WTC11 (cell line): ENCODE results near the gene PRR15L. TPM values are rescaled to one million over a fixed set of nuclear protein-coding genes. Genes with fewer than 3 reads are reported as not detected.

Source experiments
- ATAC-seq: fragments of 200-7000 bp; cut with Tn5 transposase; 2 replicates; pipeline ENCODE4 v1.10.0; 2021; ENCODE audit warnings: mild to moderate bottlenecking, moderate library complexity
- CTCF ChIA-PET: fragments of 300-600 bp; sonication (Branson Sonifier 250); formaldehyde crosslinking; loops from one replicate; lab custom pipeline; 2021; ENCODE audit warnings: antibody characterized with exemption; lab: Charles Lee
- POLR2A ChIA-PET: fragments of 350-600 bp; sonication (Branson Sonifier 250); formaldehyde crosslinking; loops from one replicate; lab custom pipeline; 2021; ENCODE audit warnings: antibody characterized with exemption; lab: Charles Lee
- DNase-seq: peaks from one replicate; pipeline ENCODE4 v3.0.0; 2021; ENCODE audit warnings: low spot score
- H3K27ac Mint-ChIP-seq: 2 replicates; pipeline ENCODE4 v1.8.0; 2021; ENCODE audit warnings: mixed read lengths
- H3K27me3 Mint-ChIP-seq: 2 replicates; pipeline ENCODE4 v1.8.0; 2021; ENCODE audit warnings: low read depth, mild to moderate bottlenecking, moderate library complexity, mixed read lengths
- H3K36me3 Mint-ChIP-seq: 2 replicates; pipeline ENCODE4 v1.8.0; 2021; ENCODE audit warnings: mixed read lengths
- H3K4me1 Mint-ChIP-seq: 2 replicates; pipeline ENCODE4 v1.8.0; 2022; ENCODE audit warnings: mixed read lengths
- H3K4me3 Mint-ChIP-seq: 2 replicates; pipeline ENCODE4 v1.8.0; 2021; ENCODE audit warnings: mild to moderate bottlenecking, moderate library complexity, mixed read lengths
- H3K9me3 Mint-ChIP-seq: 2 replicates; pipeline ENCODE4 v1.8.0; 2021; ENCODE audit warnings: mixed read lengths
- ATF1 ChIP-seq: sonication (generic); formaldehyde crosslinking; IDR thresholded peaks from 2 replicates; pipeline ENCODE4 v1.8.1; 2023; ENCODE audit warnings: mild to moderate bottlenecking, moderate library complexity, missing genetic modification reagents
- EMX1 ChIP-seq: fragments of 250-450 bp; sonication (Bioruptor Pico); IDR thresholded peaks from 2 replicates; pipeline ENCODE4 v1.8.0; 2021; ENCODE audit warnings: mild to moderate bottlenecking
- FOXJ3 ChIP-seq: sonication (generic); formaldehyde crosslinking; IDR thresholded peaks from 2 replicates; pipeline ENCODE4 v1.9.0; 2021; ENCODE audit warnings: missing genetic modification reagents, mild to moderate bottlenecking, borderline replicate concordance
- FOXK1 ChIP-seq: sonication (generic); formaldehyde crosslinking; IDR thresholded peaks from 2 replicates; pipeline ENCODE4 v1.8.0; 2022; ENCODE audit warnings: mild to moderate bottlenecking, moderate library complexity, missing genetic modification reagents
- GRHL2 ChIP-seq: fragments of 250-450 bp; sonication (Bioruptor Pico); IDR thresholded peaks from 2 replicates; pipeline ENCODE4 v1.8.0; 2022; ENCODE audit warnings: mild to moderate bottlenecking, moderate library complexity; ENCODE audit not compliant: insufficient replicate concordance, severe bottlenecking
- JAZF1 ChIP-seq: fragments of 250-450 bp; sonication (Bioruptor Pico); IDR thresholded peaks from 2 replicates; pipeline ENCODE4 v1.9.0; 2021; ENCODE audit warnings: moderate library complexity, mild to moderate bottlenecking, inconsistent platforms
- MXD4 ChIP-seq: fragments of 250-450 bp; sonication (Bioruptor Pico); IDR thresholded peaks from 2 replicates; pipeline ENCODE4 v1.8.0; 2021; ENCODE audit warnings: mild to moderate bottlenecking, moderate library complexity, borderline replicate concordance
- MYBL2 ChIP-seq: sonication (generic); formaldehyde crosslinking; IDR thresholded peaks from 2 replicates; pipeline ENCODE4 v1.8.1; 2023; ENCODE audit warnings: mild to moderate bottlenecking, moderate library complexity, missing genetic modification reagents
- NFE2L1 ChIP-seq: sonication (generic); formaldehyde crosslinking; IDR thresholded peaks from 2 replicates; pipeline ENCODE4 v1.8.1; 2023; ENCODE audit warnings: missing genetic modification reagents
- NR2C2 ChIP-seq: sonication (generic); formaldehyde crosslinking; IDR thresholded peaks from 2 replicates; pipeline ENCODE4 v1.8.0; 2022; ENCODE audit warnings: mild to moderate bottlenecking, missing genetic modification reagents
- OVOL2 ChIP-seq: fragments of 250-450 bp; sonication (Bioruptor Pico); IDR thresholded peaks from 2 replicates; pipeline ENCODE4 v1.9.0; 2021; ENCODE audit warnings: mild to moderate bottlenecking, borderline replicate concordance
- SP1 ChIP-seq: sonication (generic); formaldehyde crosslinking; conservative IDR thresholded peaks from 2 replicates; pipeline ENCODE4 v1.8.1; 2022; ENCODE audit warnings: missing genetic modification reagents
- TCF7 ChIP-seq: sonication (generic); formaldehyde crosslinking; IDR thresholded peaks from 2 replicates; pipeline ENCODE4 v1.8.0; 2022; ENCODE audit warnings: mild to moderate bottlenecking, low read depth, missing genetic modification reagents, moderate library complexity
- ZNF121 ChIP-seq: sonication (generic); formaldehyde crosslinking; IDR thresholded peaks from 2 replicates; pipeline ENCODE4 v1.8.0; 2023; ENCODE audit warnings: missing genetic modification reagents
- total RNA-seq: library from RNA; stranded (reverse); gene quantifications from 3 replicates; pipeline ENCODE4 v1.2.3, GENCODE V29; 2021
- TF ChIP-seq, protein P1 (sequence below): sonication (generic); formaldehyde crosslinking; IDR thresholded peaks from 2 replicates; pipeline ENCODE4 v1.8.0; 2022; ENCODE audit warnings: mild to moderate bottlenecking, missing genetic modification reagents
- TF ChIP-seq, protein P2 (sequence below): sonication (generic); formaldehyde crosslinking; IDR thresholded peaks from 2 replicates; pipeline ENCODE4 v1.8.1; 2022; ENCODE audit warnings: low read depth, mild to moderate bottlenecking, moderate library complexity, missing genetic modification reagents, borderline replicate concordance
- TF ChIP-seq, protein P3 (sequence below): sonication (generic); formaldehyde crosslinking; IDR thresholded peaks from 2 replicates; pipeline ENCODE4 v1.8.0; 2023; ENCODE audit warnings: mild to moderate bottlenecking, missing genetic modification reagents
- TF ChIP-seq, protein P4 (sequence below): sonication (generic); formaldehyde crosslinking; IDR thresholded peaks from 2 replicates; pipeline ENCODE4 v1.8.1; 2022; ENCODE audit warnings: mild to moderate bottlenecking, missing genetic modification reagents, moderate library complexity, borderline replicate concordance
- TF ChIP-seq, protein P5 (sequence below): sonication (generic); formaldehyde crosslinking; IDR thresholded peaks from 2 replicates; pipeline ENCODE4 v1.8.0; 2022; ENCODE audit warnings: mild to moderate bottlenecking, missing genetic modification reagents
- TF ChIP-seq, protein P6 (sequence below): fragments of 250-450 bp; sonication (Bioruptor Pico); IDR thresholded peaks from 2 replicates; pipeline ENCODE4 v1.9.0; 2021; ENCODE audit warnings: moderate library complexity, mild to moderate bottlenecking, inconsistent platforms, borderline replicate concordance
- TF ChIP-seq, protein P7 (sequence below): sonication (generic); formaldehyde crosslinking; conservative IDR thresholded peaks from 2 replicates; pipeline ENCODE4 v1.8.1; 2022; ENCODE audit warnings: mild to moderate bottlenecking, missing genetic modification reagents

PRR15L gene
- total RNA-seq, 1 experiment from 2014 or later: 0.59 TPM

DNA sequence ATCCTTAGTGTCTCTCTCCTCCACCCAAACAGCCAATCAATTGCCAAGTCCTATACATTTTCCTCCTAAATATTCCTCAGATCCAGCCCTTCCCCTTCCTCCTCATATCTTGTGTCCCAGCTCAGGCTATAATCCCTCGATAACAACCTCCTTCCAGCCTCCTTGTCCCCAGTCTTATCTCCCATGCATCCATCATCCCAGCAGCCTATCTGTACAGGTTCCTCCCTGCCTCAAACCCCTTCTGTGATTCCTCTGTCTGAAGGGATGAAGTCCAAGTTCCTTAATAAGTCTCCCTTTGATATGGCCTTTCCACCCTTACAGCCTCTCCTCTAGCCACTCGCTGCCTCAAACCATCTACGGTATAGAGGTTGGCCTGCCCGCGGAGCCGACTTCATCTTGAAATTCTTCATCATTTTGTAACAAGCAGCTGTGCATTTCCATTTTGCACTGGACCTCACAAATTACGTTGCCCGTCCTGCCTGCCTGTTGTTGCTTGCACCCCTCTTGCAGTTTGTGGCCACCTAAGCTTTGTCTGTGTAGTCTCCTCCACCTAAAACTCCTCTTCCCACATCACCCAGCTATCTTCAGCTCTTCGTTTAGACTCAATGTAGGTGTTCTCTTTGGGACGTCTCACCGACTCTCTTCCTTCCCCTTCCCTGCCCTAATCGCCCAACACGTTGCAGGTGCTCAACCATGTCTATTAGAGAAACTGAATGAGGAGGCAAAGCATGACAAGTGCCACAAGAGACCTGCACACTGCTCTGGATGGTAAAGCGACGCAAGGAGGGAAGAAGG, 12.4 kb upstream of the PRR15L start:
- Mint-ChIP-seq H3K36me3 (peaks cover 12% of the 10 kb centered on the region), H3K4me3 (peak overlapping the region; percentile 61), H3K4me1 (peaks cover 14% of the 10 kb centered on the region), H3K27me3 (peaks cover 23% of the 10 kb centered on the region), H3K27ac (peak overlapping the region; percentile 12; the same call in 1 of the 2 replicates), H3K9me3 (no peaks in the 10 kb centered on the region)
- CTCF ChIA-PET: interaction anchor here (0.6 to 5.4 kb wide), 51 partner anchors 8 to 1015 kb away, joined by 3 to 119 read pairs (median 7); partner anchors contain the start of genes LRRC46, MRPL10, NFE2L1 and OSBPL7
- POLR2A ChIA-PET: interaction anchor here (0.8 to 2.0 kb wide), 7 partner anchors 13 to 139 kb away, joined by 3 to 10 read pairs (median 4); partner anchors contain the start of genes LRRC46, MRPL10, PNPO and PRR15L
- no peak for ATAC-seq
- no peak for DNase-seq
- TF ChIP-seq, protein P1, sequence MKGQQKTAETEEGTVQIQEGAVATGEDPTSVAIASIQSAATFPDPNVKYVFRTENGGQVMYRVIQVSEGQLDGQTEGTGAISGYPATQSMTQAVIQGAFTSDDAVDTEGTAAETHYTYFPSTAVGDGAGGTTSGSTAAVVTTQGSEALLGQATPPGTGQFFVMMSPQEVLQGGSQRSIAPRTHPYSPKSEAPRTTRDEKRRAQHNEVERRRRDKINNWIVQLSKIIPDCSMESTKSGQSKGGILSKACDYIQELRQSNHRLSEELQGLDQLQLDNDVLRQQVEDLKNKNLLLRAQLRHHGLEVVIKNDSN (CRISPR knock-in tag): no peak
- TF ChIP-seq ZNF121 (CRISPR knock-in tag) (no peak), FOXJ3 (CRISPR knock-in tag) (no peak), EMX1 (no peak), ATF1 (CRISPR knock-in tag) (no peak), MYBL2 (CRISPR knock-in tag) (no peak), FOXK1 (CRISPR knock-in tag) (no peak), SP1 (CRISPR knock-in tag) (no peak), NFE2L1 (CRISPR knock-in tag) (no peak), NR2C2 (CRISPR knock-in tag) (no peak), TCF7 (no peak)
- TF ChIP-seq, protein P2, sequence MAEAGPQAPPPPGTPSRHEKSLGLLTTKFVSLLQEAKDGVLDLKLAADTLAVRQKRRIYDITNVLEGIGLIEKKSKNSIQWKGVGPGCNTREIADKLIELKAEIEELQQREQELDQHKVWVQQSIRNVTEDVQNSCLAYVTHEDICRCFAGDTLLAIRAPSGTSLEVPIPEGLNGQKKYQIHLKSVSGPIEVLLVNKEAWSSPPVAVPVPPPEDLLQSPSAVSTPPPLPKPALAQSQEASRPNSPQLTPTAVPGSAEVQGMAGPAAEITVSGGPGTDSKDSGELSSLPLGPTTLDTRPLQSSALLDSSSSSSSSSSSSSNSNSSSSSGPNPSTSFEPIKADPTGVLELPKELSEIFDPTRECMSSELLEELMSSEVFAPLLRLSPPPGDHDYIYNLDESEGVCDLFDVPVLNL (CRISPR knock-in tag): no peak
- TF ChIP-seq, protein P3, sequence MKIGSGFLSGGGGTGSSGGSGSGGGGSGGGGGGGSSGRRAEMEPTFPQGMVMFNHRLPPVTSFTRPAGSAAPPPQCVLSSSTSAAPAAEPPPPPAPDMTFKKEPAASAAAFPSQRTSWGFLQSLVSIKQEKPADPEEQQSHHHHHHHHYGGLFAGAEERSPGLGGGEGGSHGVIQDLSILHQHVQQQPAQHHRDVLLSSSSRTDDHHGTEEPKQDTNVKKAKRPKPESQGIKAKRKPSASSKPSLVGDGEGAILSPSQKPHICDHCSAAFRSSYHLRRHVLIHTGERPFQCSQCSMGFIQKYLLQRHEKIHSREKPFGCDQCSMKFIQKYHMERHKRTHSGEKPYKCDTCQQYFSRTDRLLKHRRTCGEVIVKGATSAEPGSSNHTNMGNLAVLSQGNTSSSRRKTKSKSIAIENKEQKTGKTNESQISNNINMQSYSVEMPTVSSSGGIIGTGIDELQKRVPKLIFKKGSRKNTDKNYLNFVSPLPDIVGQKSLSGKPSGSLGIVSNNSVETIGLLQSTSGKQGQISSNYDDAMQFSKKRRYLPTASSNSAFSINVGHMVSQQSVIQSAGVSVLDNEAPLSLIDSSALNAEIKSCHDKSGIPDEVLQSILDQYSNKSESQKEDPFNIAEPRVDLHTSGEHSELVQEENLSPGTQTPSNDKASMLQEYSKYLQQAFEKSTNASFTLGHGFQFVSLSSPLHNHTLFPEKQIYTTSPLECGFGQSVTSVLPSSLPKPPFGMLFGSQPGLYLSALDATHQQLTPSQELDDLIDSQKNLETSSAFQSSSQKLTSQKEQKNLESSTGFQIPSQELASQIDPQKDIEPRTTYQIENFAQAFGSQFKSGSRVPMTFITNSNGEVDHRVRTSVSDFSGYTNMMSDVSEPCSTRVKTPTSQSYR (CRISPR knock-in tag): no peak
- TF ChIP-seq, protein P4, sequence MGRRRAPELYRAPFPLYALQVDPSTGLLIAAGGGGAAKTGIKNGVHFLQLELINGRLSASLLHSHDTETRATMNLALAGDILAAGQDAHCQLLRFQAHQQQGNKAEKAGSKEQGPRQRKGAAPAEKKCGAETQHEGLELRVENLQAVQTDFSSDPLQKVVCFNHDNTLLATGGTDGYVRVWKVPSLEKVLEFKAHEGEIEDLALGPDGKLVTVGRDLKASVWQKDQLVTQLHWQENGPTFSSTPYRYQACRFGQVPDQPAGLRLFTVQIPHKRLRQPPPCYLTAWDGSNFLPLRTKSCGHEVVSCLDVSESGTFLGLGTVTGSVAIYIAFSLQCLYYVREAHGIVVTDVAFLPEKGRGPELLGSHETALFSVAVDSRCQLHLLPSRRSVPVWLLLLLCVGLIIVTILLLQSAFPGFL: no peak
- TF ChIP-seq, protein P5, sequence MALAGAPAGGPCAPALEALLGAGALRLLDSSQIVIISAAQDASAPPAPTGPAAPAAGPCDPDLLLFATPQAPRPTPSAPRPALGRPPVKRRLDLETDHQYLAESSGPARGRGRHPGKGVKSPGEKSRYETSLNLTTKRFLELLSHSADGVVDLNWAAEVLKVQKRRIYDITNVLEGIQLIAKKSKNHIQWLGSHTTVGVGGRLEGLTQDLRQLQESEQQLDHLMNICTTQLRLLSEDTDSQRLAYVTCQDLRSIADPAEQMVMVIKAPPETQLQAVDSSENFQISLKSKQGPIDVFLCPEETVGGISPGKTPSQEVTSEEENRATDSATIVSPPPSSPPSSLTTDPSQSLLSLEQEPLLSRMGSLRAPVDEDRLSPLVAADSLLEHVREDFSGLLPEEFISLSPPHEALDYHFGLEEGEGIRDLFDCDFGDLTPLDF (CRISPR knock-in tag): no peak
- TF ChIP-seq, protein P6, sequence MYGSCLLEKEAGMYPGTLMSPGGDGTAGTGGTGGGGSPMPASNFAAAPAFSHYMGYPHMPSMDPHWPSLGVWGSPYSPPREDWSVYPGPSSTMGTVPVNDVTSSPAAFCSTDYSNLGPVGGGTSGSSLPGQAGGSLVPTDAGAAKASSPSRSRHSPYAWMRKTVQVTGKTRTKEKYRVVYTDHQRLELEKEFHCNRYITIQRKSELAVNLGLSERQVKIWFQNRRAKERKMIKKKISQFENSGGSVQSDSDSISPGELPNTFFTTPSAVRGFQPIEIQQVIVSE (CRISPR knock-in tag): no peak

DNA sequence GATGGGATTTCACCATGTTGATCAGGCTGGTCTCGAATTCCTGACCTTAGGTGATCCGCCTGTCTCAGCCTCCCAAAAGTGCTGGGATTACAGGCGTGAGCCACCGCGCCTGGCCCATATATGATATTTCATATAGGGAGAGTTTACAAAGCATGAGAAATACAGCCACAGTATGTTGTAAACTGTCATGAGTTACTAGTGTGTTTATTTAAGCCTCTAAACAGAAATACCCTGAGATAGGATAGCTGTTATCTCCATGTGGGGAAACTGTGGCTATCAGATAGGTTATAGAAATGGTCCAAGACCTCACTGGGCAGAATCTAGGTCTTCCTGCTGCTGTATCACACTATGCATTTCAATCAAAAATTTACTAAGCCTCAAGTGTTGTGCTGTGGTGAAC, 11.2 kb upstream of the PRR15L start:
- Mint-ChIP-seq H3K4me3 (no peak overlapping the region), H3K27ac (no peak overlapping the region), H3K36me3 (peaks cover 2% of the 10 kb centered on the region; the same call in 1 of the 2 replicates), H3K9me3 (no peaks in the 10 kb centered on the region), H3K27me3 (peaks cover 25% of the 10 kb centered on the region), H3K4me1 (peaks cover 14% of the 10 kb centered on the region)
- ATAC-seq: no peak
- POLR2A ChIA-PET: no interaction called here
- no peak for DNase-seq
- CTCF ChIA-PET: interaction anchor here (0.8 to 5.4 kb wide), 6 partner anchors 14 to 128 kb away, joined by 6 to 119 read pairs (median 37); partner anchors contain the start of genes PNPO, PRR15L and SCRN2
- no peak for TF ChIP-seq JAZF1 (CRISPR knock-in tag)
- no peak for TF ChIP-seq GRHL2 (CRISPR knock-in tag)
- TF ChIP-seq, protein P7, sequence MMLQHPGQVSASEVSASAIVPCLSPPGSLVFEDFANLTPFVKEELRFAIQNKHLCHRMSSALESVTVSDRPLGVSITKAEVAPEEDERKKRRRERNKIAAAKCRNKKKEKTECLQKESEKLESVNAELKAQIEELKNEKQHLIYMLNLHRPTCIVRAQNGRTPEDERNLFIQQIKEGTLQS (CRISPR knock-in tag): no peak
- TF ChIP-seq, protein P2 (CRISPR knock-in tag): no peak
- TF ChIP-seq OVOL2 (CRISPR knock-in tag): no peak
- TF ChIP-seq MXD4 (CRISPR knock-in tag): no peak
